ENCODE measurements around the gene KRTAP10-5.
"Not testable (repeated sequence)": the region's sequence is repeated elsewhere in the genome, so short reads cannot be mapped to it uniquely, and the experiment has no call there.

The KRTAP10-5 gene

GRCh38 chr21:44614961-44615391 is 34.6 kb upstream of the KRTAP10-5 start:
- ATAC-seq (no peak), DNase-seq (no peak)
- Mint-ChIP-seq H3K4me1 (peaks cover 39% of the 10 kb centered on the region), H3K9me3 (peaks cover 24 to 48% of the 10 kb centered on the region in 2 donors), H3K27ac (no peak overlapping the region), H3K4me3 (no peak overlapping the region), H3K27me3 (no peaks in the 10 kb centered on the region)

GRCh38 chr21:44614161-44614631 is 33.8 kb upstream of the KRTAP10-5 start:
- Mint-ChIP-seq H3K9me3 (peaks cover 24 to 48% of the 10 kb centered on the region in 2 donors), H3K27me3 (no peaks in the 10 kb centered on the region), H3K4me1 (peaks cover 34% of the 10 kb centered on the region), H3K4me3 (no peak overlapping the region), H3K27ac (peak overlapping the region in 1 of 2 donors; percentile 67)
- no peak for DNase-seq
- ATAC-seq = no peak

- H3K27me3 Mint-ChIP-seq = no peaks in the 10 kb centered on the region
- H3K9me3 Mint-ChIP-seq = peaks cover 23 to 48% of the 10 kb centered on the region in 2 donors
- no peak overlapping the region for H3K4me3 Mint-ChIP-seq
- no peak overlapping the region for H3K27ac Mint-ChIP-seq
- DNase-seq = no peak
- peaks cover 28% of the 10 kb centered on the region for H3K4me1 Mint-ChIP-seq
- ATAC-seq = no peak
These were observed 33.2 kb upstream of the KRTAP10-5 start for GRCh38 chr21:44613386-44614155.

- Mint-ChIP-seq H3K4me3 (no peak overlapping the region), H3K27ac (no peak overlapping the region), H3K9me3 (peaks cover 23 to 41% of the 10 kb centered on the region in 2 donors), H3K27me3 (no peaks in the 10 kb centered on the region), H3K4me1 (peaks cover 21% of the 10 kb centered on the region)
- no peak for ATAC-seq
- DNase-seq = no peak
These were observed 32.3 kb upstream of the KRTAP10-5 start for GRCh38 chr21:44612669-44613229.

- Mint-ChIP-seq H3K27me3 (no peaks in the 10 kb centered on the region), H3K4me3 (no peak within 1 kb of the TSS), H3K27ac (peak within 1 kb of the TSS in 1 of 2 donors; percentile 75), H3K4me1 (peaks cover 16% of the 10 kb centered on the region), H3K9me3 (peaks cover 23 to 41% of the 10 kb centered on the region in 2 donors)
- ATAC-seq (no peak), DNase-seq (no peak)
These were observed 31.7 kb upstream of the KRTAP10-5 start, which contains the start of gene KRTAP10-8 for GRCh38 chr21:44612029-44612486. TSS of gene KRTAP10-8 (plus strand) at chr21:44612079. CDS start at chr21:44612101, 22 bp downstream.

- ATAC-seq = no peak
These were observed 31.1 kb upstream of the KRTAP10-5 start for GRCh38 chr21:44611551-44611950.

GRCh38 chr21:44610157-44610843 is 29.9 kb upstream of the KRTAP10-5 start:
- ATAC-seq, DNase-seq, H3K4me3 Mint-ChIP-seq, H3K27me3 Mint-ChIP-seq, H3K4me1 Mint-ChIP-seq, H3K27ac Mint-ChIP-seq: not testable (repeated sequence)
- peaks cover 23 to 48% of the 10 kb centered on the region in 2 donors for H3K9me3 Mint-ChIP-seq

More at GRCh38 chr21:44611551-44611950, 31.1 kb upstream of the KRTAP10-5 start:
- no peak overlapping the region for H3K27ac Mint-ChIP-seq
- DNase-seq = no peak
- peaks cover 23 to 45% of the 10 kb centered on the region in 2 donors for H3K9me3 Mint-ChIP-seq
- H3K4me3 Mint-ChIP-seq = no peak overlapping the region
- H3K4me1 Mint-ChIP-seq = peaks cover 11% of the 10 kb centered on the region
- no peaks in the 10 kb centered on the region for H3K27me3 Mint-ChIP-seq

- ATAC-seq = no peak
- Mint-ChIP-seq H3K4me1 (no peaks in the 10 kb centered on the region), H3K27ac (no peak overlapping the region), H3K27me3 (no peaks in the 10 kb centered on the region), H3K9me3 (peaks cover 32 to 54% of the 10 kb centered on the region in 2 donors), H3K4me3 (no peak overlapping the region)
- DNase-seq = no peak
These were observed 28.8 kb upstream of the KRTAP10-5 start for GRCh38 chr21:44609193-44609592.

- H3K27me3 Mint-ChIP-seq = no peaks in the 10 kb centered on the region
- no peak overlapping the region for H3K27ac Mint-ChIP-seq
- ATAC-seq (no peak), DNase-seq (no peak)
- H3K4me1 Mint-ChIP-seq = no peaks in the 10 kb centered on the region
- H3K9me3 Mint-ChIP-seq = peaks cover 32 to 48% of the 10 kb centered on the region in 2 donors
- no peak overlapping the region for H3K4me3 Mint-ChIP-seq
These were observed 26.1 kb upstream of the KRTAP10-5 start for GRCh38 chr21:44606495-44606894.

GRCh38 chr21:44603911-44604310 is 23.5 kb upstream of the KRTAP10-5 start:
- no peaks in the 10 kb centered on the region for H3K27me3 Mint-ChIP-seq
- no peak for ATAC-seq

GRCh38 chr21:44603109-44603875 is 22.9 kb upstream of the KRTAP10-5 start:
- H3K4me1 Mint-ChIP-seq = no peaks in the 10 kb centered on the region

More at GRCh38 chr21:44603911-44604310, 23.5 kb upstream of the KRTAP10-5 start:
- Mint-ChIP-seq H3K4me3 (no peak overlapping the region), H3K27ac (peak overlapping the region in 1 of 2 donors; percentile 25), H3K9me3 (peaks cover 12 to 22% of the 10 kb centered on the region in 2 donors), H3K4me1 (no peaks in the 10 kb centered on the region)
- no peak for DNase-seq

GRCh38 chr21:44602463-44602850 is 22.1 kb upstream of the KRTAP10-5 start:
- ATAC-seq (no peak), DNase-seq (no peak)
- Mint-ChIP-seq H3K27ac (no peak overlapping the region), H3K4me1 (no peaks in the 10 kb centered on the region), H3K27me3 (no peaks in the 10 kb centered on the region), H3K4me3 (no peak overlapping the region), H3K9me3 (peaks cover 19 to 20% of the 10 kb centered on the region in 2 donors)

More at GRCh38 chr21:44603109-44603875, 22.9 kb upstream of the KRTAP10-5 start:
- Mint-ChIP-seq H3K4me3 (no peak overlapping the region), H3K9me3 (peaks cover 15 to 19% of the 10 kb centered on the region in 2 donors), H3K27me3 (no peaks in the 10 kb centered on the region), H3K27ac (no peak overlapping the region)
- DNase-seq = no peak
- ATAC-seq = no peak

- no peaks in the 10 kb centered on the region for H3K27me3 Mint-ChIP-seq
- no peak overlapping the region for H3K4me3 Mint-ChIP-seq
- H3K27ac Mint-ChIP-seq = no peak overlapping the region
- no peak for ATAC-seq
- H3K4me1 Mint-ChIP-seq = no peaks in the 10 kb centered on the region
- peaks cover 18 to 20% of the 10 kb centered on the region in 2 donors for H3K9me3 Mint-ChIP-seq
- no peak for DNase-seq
These were observed 21.4 kb upstream of the KRTAP10-5 start for GRCh38 chr21:44601596-44602462.

- DNase-seq, H3K27ac Mint-ChIP-seq, H3K27me3 Mint-ChIP-seq, ATAC-seq, H3K4me3 Mint-ChIP-seq, H3K4me1 Mint-ChIP-seq: not testable (repeated sequence)
- H3K9me3 Mint-ChIP-seq = peaks cover 12 to 20% of the 10 kb centered on the region in 2 donors
These were observed 20.7 kb upstream of the KRTAP10-5 start for GRCh38 chr21:44601091-44601490.
